Mesenchymal stem cell (in vitro differentiated cells and primary cell): ENCODE data around the gene JPH4.

Experiments used
- DNase-seq: peaks from one replicate; pipeline ENCODE4 v3.0.0-alpha.2; 2013
- H2AFZ ChIP-seq: one replicate; pipeline ENCODE4 v1.6.1; 2013; ENCODE audit warnings: low read depth, mild to moderate bottlenecking, control low read depth, inconsistent platforms, low read length, moderate library complexity
- H2AK5ac ChIP-seq: 2 replicates; pipeline ENCODE4 v1.6.1; 2013; ENCODE audit warnings: low read length, moderate library complexity, mild to moderate bottlenecking, inconsistent platforms; ENCODE audit not compliant: severe bottlenecking
- H2BK120ac ChIP-seq: one replicate; pipeline ENCODE4 v1.6.1; 2013; ENCODE audit warnings: low read depth, mild to moderate bottlenecking, inconsistent platforms, low read length, moderate library complexity
- H2BK12ac ChIP-seq, 2 experiments: one replicate each; pipeline ENCODE4 v1.6.1; 2013; ENCODE audit warnings: inconsistent platforms in 2 of 2, low read length in 2 of 2, mild to moderate bottlenecking in 2 of 2, moderate library complexity in 2 of 2, control low read depth in 1 of 2
- H2BK15ac ChIP-seq: one replicate; pipeline ENCODE4 v1.6.1; 2013; ENCODE audit warnings: mild to moderate bottlenecking, low read depth, inconsistent platforms; ENCODE audit not compliant: poor library complexity, severe bottlenecking
- H2BK5ac ChIP-seq: 2 replicates; pipeline ENCODE4 v1.6.1; 2013; ENCODE audit warnings: low read depth, mild to moderate bottlenecking, low read length, control low read depth, inconsistent platforms; ENCODE audit not compliant: poor library complexity, severe bottlenecking
- H3K14ac ChIP-seq, 2 experiments: one replicate each; pipeline ENCODE4 v1.6.1; 2013; ENCODE audit warnings: inconsistent platforms in 2 of 2, low read length in 2 of 2, control low read depth in 1 of 2, mild to moderate bottlenecking in 1 of 2, moderate library complexity in 1 of 2
- H3K18ac ChIP-seq, 2 experiments: one replicate each; pipeline ENCODE4 v1.6.1; 2013; ENCODE audit warnings: inconsistent platforms in 2 of 2, low read length in 2 of 2, control low read depth in 1 of 2, low read depth in 1 of 2, mild to moderate bottlenecking in 1 of 2
- H3K23ac ChIP-seq, 2 experiments: one replicate each; pipeline ENCODE4 v1.6.1; 2013; ENCODE audit warnings: inconsistent platforms in 2 of 2, low read length in 2 of 2, mild to moderate bottlenecking in 2 of 2, moderate library complexity in 2 of 2, control low read depth in 1 of 2
- H3K27ac ChIP-seq: 2 replicates; pipeline ENCODE4 v1.5.1; 2013; ENCODE audit warnings: mild to moderate bottlenecking, moderate library complexity, low read length, control low read depth, inconsistent platforms; ENCODE audit not compliant: poor library complexity, severe bottlenecking
- H3K27me3 ChIP-seq, 2 experiments: 2 replicates each; pipeline versions ENCODE4 v1.6.1 to v1.7.0; 2013; ENCODE audit warnings: low read length in 2 of 2, mild to moderate bottlenecking in 2 of 2, moderate library complexity in 2 of 2, control low read depth in 1 of 2, inconsistent platforms in 1 of 2; ENCODE audit not compliant: control insufficient read depth in 1 of 2, insufficient read depth in 1 of 2
- H3K36me3 ChIP-seq, 2 experiments: 2 replicates each; pipeline versions ENCODE4 v1.6.1 to v1.7.0; 2013; ENCODE audit warnings: low read length in 2 of 2, control low read depth in 1 of 2, inconsistent platforms in 1 of 2, low read depth in 1 of 2, mild to moderate bottlenecking in 1 of 2; ENCODE audit not compliant: insufficient read depth in 2 of 2, control insufficient read depth in 1 of 2
- H3K4ac ChIP-seq, 2 experiments: one replicate each; pipeline ENCODE4 v1.6.1; 2013; ENCODE audit warnings: inconsistent platforms in 2 of 2, low read length in 2 of 2, mild to moderate bottlenecking in 2 of 2, moderate library complexity in 2 of 2, control low read depth in 1 of 2, low read depth in 1 of 2
- H3K4me1 ChIP-seq: 2 replicates; pipeline ENCODE4 v1.6.1; 2013; ENCODE audit warnings: low read depth, low read length, control low read depth; ENCODE audit not compliant: control insufficient read depth, insufficient read depth
- H3K4me2 ChIP-seq: 2 replicates; pipeline ENCODE4 v1.6.1; 2013; ENCODE audit warnings: low read length, mild to moderate bottlenecking, inconsistent platforms; ENCODE audit not compliant: poor library complexity, severe bottlenecking
- H3K4me3 ChIP-seq, 2 experiments: 2 replicates each; pipeline versions ENCODE4 v1.5.1 to v1.7.0; 2013; ENCODE audit warnings: low read length in 2 of 2, mild to moderate bottlenecking in 2 of 2, control low read depth in 1 of 2, low read depth in 1 of 2; ENCODE audit not compliant: insufficient read depth in 1 of 2
- H3K79me1 ChIP-seq: replicated peaks from 2 replicates; pipeline ENCODE4 v1.6.1; 2013; ENCODE audit warnings: mild to moderate bottlenecking, control low read depth, low read length, inconsistent platforms; ENCODE audit not compliant: poor library complexity, severe bottlenecking
- H3K9ac ChIP-seq: 2 replicates; pipeline ENCODE4 v1.7.0; 2013; ENCODE audit warnings: mild to moderate bottlenecking, low read length, moderate library complexity
- H3K9me3 ChIP-seq: 2 replicates; pipeline ENCODE4 v1.7.0; 2013; ENCODE audit warnings: mild to moderate bottlenecking, low read length; ENCODE audit not compliant: control insufficient read depth
- H4K8ac ChIP-seq: one replicate; pipeline ENCODE4 v1.6.1; 2013; ENCODE audit warnings: inconsistent platforms, mild to moderate bottlenecking, low read length, moderate library complexity
- H4K91ac ChIP-seq: one replicate; pipeline ENCODE4 v1.6.1; 2013; ENCODE audit warnings: mild to moderate bottlenecking, low read length, inconsistent platforms
- WGBS: methylation state at CpG from one replicate; pipeline ENCODE4 v1.1.7; 2013; ENCODE audit warnings: mixed read lengths; 5-methylcytosine and 5-hydroxymethylcytosine counted together

Gene JPH4

DNA sequence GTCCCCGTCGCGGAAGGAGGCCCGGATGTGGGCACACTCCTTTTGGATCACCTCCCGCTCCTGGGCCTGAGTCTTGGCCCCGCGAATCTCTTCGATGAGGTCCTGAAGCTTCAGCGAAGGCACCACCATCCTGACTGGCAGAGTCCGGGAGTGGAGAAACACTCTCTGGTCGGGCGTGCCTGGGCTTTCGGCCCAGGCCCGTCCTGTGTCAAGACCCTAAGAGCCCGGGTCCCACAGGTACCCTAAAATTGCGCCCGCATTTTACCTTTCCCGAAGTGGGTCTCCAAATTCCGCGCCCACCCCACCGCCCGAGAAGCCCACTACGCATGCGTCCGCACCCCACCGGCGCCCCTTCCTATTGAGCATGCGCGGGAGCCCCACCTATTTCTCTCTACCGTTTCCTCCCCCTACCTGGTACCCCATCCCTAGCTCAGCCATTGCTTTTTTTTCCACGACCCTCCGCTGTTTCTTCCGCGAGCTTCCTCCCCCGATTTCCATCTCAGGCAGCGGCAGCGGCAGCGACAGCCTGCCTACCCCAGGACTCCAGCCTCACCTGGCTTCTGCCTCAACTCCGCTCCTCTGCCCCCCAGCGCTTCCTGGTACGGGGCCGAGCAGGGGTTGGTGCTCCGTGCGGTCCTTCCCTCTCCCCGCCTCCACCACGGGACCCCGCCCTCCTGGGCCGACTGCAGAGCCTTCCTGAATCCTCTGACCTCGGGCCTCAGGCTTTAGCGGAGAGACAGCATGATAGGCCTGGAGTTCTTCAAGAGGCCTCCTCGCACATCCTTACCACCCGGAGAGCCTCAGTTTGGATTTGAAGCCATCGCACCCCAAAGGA, 11.2 kb downstream of the JPH4 start, which contains the start of gene AP1G2:
Gene AP1G2, minus strand, starts transcription at position 606 of the 835 bp plus-strand sequence. Its CDS starts 477 bp downstream, at position 129.
- Histone ChIP-seq H3K23ac (no peak within 1 kb of the TSS), H3K4me2 (peak within 1 kb of the TSS; percentile 83), H3K14ac (peak within 1 kb of the TSS in 1 of 2 experiments; percentile 77), H3K36me3 (peaks cover 3 to 36% of the 10 kb centered on the region in 2 experiments), H2AK5ac (peak within 1 kb of the TSS; percentile 33), H3K9me3 (no peaks in the 10 kb centered on the region), H2AFZ (peak within 1 kb of the TSS; percentile 98), H2BK15ac (no peak within 1 kb of the TSS), H2BK12ac (peak within 1 kb of the TSS in 1 of 2 experiments; percentile 35), H4K8ac (peak within 1 kb of the TSS; percentile 99), H3K4me1 (peaks cover 15% of the 10 kb centered on the region), H2BK120ac (no peak within 1 kb of the TSS), H3K79me1 (peaks cover 33% of the 10 kb centered on the region), H3K4me3 (peak within 1 kb of the TSS; percentile 79 to 80), H2BK5ac (peak within 1 kb of the TSS; percentile 75), H3K9ac (peak within 1 kb of the TSS; percentile 88), H3K18ac (peak within 1 kb of the TSS; percentile 78 to 90), H3K27me3 (peaks cover 16 to 20% of the 10 kb centered on the region in 2 experiments), H3K27ac (peak within 1 kb of the TSS; percentile 74), H4K91ac (peak within 1 kb of the TSS; percentile 79), H3K4ac (peak within 1 kb of the TSS; percentile 58 to 97)
- WGBS, result 5% methylated on average over 50 of the region's 53 CpGs
- peak; percentile 70 for DNase-seq

GRCh38 chr14:23566778-23567185, 11.8 kb downstream of the JPH4 start:
- no peak overlapping the region for H3K23ac ChIP-seq
- peak overlapping the region; percentile 88 for H3K9ac ChIP-seq
- 52% methylated on average over 5 of the region's 5 CpGs for WGBS
- H3K27me3 ChIP-seq, result peaks cover 11 to 14% of the 10 kb centered on the region in 2 experiments
- H3K18ac ChIP-seq, result peak overlapping the region; percentile 38 to 71
- peak overlapping the region in 1 of 2 experiments; percentile 97 for H3K4ac ChIP-seq
- peak overlapping the region; percentile 83 for H3K4me2 ChIP-seq
- H2BK5ac ChIP-seq, result peak overlapping the region; percentile 20
- peaks cover 37% of the 10 kb centered on the region for H3K79me1 ChIP-seq
- no peak overlapping the region for H2BK15ac ChIP-seq
- peak overlapping the region; percentile 55 for H4K91ac ChIP-seq
- peak overlapping the region; percentile 99 for H4K8ac ChIP-seq
- H2AFZ ChIP-seq, result peak overlapping the region; percentile 88
- peak overlapping the region; percentile 79 to 80 for H3K4me3 ChIP-seq
- H3K36me3 ChIP-seq, result peaks cover 9 to 42% of the 10 kb centered on the region in 2 experiments
- peak; percentile 22 for DNase-seq
- no peak overlapping the region for H3K14ac ChIP-seq
- H3K27ac ChIP-seq, result peak overlapping the region; percentile 38
- H3K4me1 ChIP-seq, result peaks cover 15% of the 10 kb centered on the region
- H2BK12ac ChIP-seq, result peak overlapping the region in 1 of 2 experiments; percentile 34
- H2BK120ac ChIP-seq, result no peak overlapping the region
- H3K9me3 ChIP-seq, result no peaks in the 10 kb centered on the region
- no peak overlapping the region for H2AK5ac ChIP-seq

GRCh38 chr14:23566112-23566777, 12.3 kb downstream of the JPH4 start:
- peaks cover 14 to 48% of the 10 kb centered on the region in 2 experiments for H3K36me3 ChIP-seq
- H3K27ac ChIP-seq, result no peak overlapping the region
- H3K79me1 ChIP-seq, result peaks cover 37% of the 10 kb centered on the region
- no peak overlapping the region for H2BK5ac ChIP-seq
- no peak overlapping the region for H2BK12ac ChIP-seq
- no peak overlapping the region for H2BK120ac ChIP-seq
- peak overlapping the region; percentile 88 for H3K9ac ChIP-seq
- H2BK15ac ChIP-seq, result no peak overlapping the region
- no peak overlapping the region for H3K18ac ChIP-seq
- no peak overlapping the region for H4K91ac ChIP-seq
- peaks cover 6 to 9% of the 10 kb centered on the region in 2 experiments for H3K27me3 ChIP-seq
- no peak overlapping the region for H3K23ac ChIP-seq
- H3K4ac ChIP-seq, result no peak overlapping the region
- H2AFZ ChIP-seq, result no peak overlapping the region
- H2AK5ac ChIP-seq, result no peak overlapping the region
- H3K4me1 ChIP-seq, result peaks cover 15% of the 10 kb centered on the region
- H3K4me2 ChIP-seq, result peak overlapping the region; percentile 83
- no peak for DNase-seq
- no peak overlapping the region for H3K14ac ChIP-seq
- H4K8ac ChIP-seq, result no peak overlapping the region
- no peaks in the 10 kb centered on the region for H3K9me3 ChIP-seq
- WGBS, result over 99% methylated on average over 10 of the region's 10 CpGs
- peak overlapping the region in 1 of 2 experiments; percentile 80 for H3K4me3 ChIP-seq

DNA sequence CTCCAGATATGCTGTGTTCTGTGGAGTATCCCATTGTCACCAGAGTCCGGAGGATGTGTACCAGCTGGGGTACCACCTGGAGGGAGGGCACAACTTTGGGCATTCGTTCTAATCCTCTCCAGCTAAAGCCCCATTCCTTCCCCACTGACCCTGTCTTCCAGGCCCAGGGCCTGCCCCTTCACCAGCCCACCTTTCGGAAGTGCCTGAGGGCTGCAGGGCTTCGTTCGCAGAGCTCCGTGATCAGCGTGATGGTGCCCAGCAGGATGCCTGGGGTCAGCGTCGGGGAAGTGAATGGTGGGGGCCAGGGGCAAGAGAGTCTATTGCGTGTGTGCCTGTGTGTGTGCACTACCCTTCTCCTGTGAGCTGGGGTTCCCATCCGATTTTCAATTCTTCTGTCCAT, 13.0 kb downstream of the JPH4 start:
- no peaks in the 10 kb centered on the region for H3K9me3 ChIP-seq
- WGBS, result 89% methylated on average over 11 of the region's 11 CpGs
- H2BK120ac ChIP-seq, result no peak overlapping the region
- no peak overlapping the region for H3K14ac ChIP-seq
- no peak overlapping the region for H3K23ac ChIP-seq
- no peak overlapping the region for H2BK5ac ChIP-seq
- no peak overlapping the region for H3K4me3 ChIP-seq
- peaks cover 0 to 6% of the 10 kb centered on the region in 2 experiments for H3K27me3 ChIP-seq
- no peak overlapping the region for H2AK5ac ChIP-seq
- no peak overlapping the region for H3K4me2 ChIP-seq
- H3K36me3 ChIP-seq, result peaks cover 21 to 53% of the 10 kb centered on the region in 2 experiments
- no peak overlapping the region for H3K27ac ChIP-seq
- H3K18ac ChIP-seq, result no peak overlapping the region
- no peak for DNase-seq
- no peak overlapping the region for H2BK15ac ChIP-seq
- peaks cover 15% of the 10 kb centered on the region for H3K4me1 ChIP-seq
- no peak overlapping the region for H2AFZ ChIP-seq
- H3K4ac ChIP-seq, result no peak overlapping the region
- H3K9ac ChIP-seq, result no peak overlapping the region
- no peak overlapping the region for H2BK12ac ChIP-seq
- peaks cover 37% of the 10 kb centered on the region for H3K79me1 ChIP-seq
- H4K91ac ChIP-seq, result no peak overlapping the region
- no peak overlapping the region for H4K8ac ChIP-seq
